HepG2 (cell line): Measurements from ENCODE around the gene APLP1.

Experiments used
- RBM39 ChIP-seq: fragments of 200-400 bp; formaldehyde crosslinking; IDR thresholded peaks from one replicate; pipeline ENCODE4 v1.6.1; 2018; ENCODE audit warnings: antibody characterized with exemption, mild to moderate bottlenecking, low read depth, low read length; ENCODE audit not compliant: poor library complexity, severe bottlenecking
- ZNF207 ChIP-seq: fragments of 450-650 bp; IDR thresholded peaks from 2 replicates; pipeline ENCODE4 v1.6.1; 2016; ENCODE audit warnings: antibody characterized with exemption, borderline replicate concordance

GRCh38 chr19:35869327-35870123 lies 1.2 kb downstream of the APLP1 start:
- TF ChIP-seq ZNF207: no peak
- no peak for TF ChIP-seq RBM39
